GM12875 (cell line): ENCODE measurements around the gene COL4A4.
A peak's percentile ranks its signal among the peaks of the same experiment; 100 is the strongest.

ENCODE experiments used
- H3K4me3 ChIP-seq: one replicate; pipeline ENCODE4 v1.5.1; 2011; ENCODE audit warnings: low read depth, low read length, control low read depth
- TF ChIP-seq, protein P1 (sequence below): IDR thresholded peaks from 2 replicates; pipeline ENCODE4 v1.5.1; 2011; ENCODE audit warnings: low read depth, mild to moderate bottlenecking, control low read depth, inconsistent platforms, low read length, moderate library complexity, borderline replicate concordance; ENCODE audit not compliant: insufficient read depth

The COL4A4 gene

DNA sequence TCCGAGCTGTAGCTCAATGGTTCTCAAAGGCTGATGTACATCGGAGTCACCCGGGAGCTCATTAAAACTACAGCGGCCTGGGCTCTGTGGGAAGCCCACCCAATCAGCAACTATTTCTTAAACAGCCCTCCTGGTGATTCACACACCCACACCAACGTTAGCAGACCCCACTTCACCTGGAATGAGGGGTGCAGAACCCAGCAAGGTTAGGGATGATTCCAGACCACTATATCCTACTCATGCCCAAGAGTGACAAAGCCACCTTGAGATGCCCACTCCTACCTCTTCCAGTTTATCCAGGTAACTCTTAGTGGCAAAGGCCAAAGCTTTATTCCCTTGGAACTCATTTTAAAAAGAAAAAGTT, 178.4 kb downstream of the COL4A4 start:
- H3K4me3 ChIP-seq, result no peak overlapping the region
- TF ChIP-seq, protein P1, sequence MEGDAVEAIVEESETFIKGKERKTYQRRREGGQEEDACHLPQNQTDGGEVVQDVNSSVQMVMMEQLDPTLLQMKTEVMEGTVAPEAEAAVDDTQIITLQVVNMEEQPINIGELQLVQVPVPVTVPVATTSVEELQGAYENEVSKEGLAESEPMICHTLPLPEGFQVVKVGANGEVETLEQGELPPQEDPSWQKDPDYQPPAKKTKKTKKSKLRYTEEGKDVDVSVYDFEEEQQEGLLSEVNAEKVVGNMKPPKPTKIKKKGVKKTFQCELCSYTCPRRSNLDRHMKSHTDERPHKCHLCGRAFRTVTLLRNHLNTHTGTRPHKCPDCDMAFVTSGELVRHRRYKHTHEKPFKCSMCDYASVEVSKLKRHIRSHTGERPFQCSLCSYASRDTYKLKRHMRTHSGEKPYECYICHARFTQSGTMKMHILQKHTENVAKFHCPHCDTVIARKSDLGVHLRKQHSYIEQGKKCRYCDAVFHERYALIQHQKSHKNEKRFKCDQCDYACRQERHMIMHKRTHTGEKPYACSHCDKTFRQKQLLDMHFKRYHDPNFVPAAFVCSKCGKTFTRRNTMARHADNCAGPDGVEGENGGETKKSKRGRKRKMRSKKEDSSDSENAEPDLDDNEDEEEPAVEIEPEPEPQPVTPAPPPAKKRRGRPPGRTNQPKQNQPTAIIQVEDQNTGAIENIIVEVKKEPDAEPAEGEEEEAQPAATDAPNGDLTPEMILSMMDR, result no peak

- H3K4me3 ChIP-seq, result no peak overlapping the region
- TF ChIP-seq, protein P1, result peak; percentile 47; the same call in 1 of the 2 replicates
These were observed 179.0 kb downstream of the COL4A4 start for GRCh38 chr2:226984750-226985582.

GRCh38 chr2:226983895-226984749, 179.9 kb downstream of the COL4A4 start:
- TF ChIP-seq, protein P1, result no peak
- H3K4me3 ChIP-seq, result no peak overlapping the region

- TF ChIP-seq, protein P1, result no peak
- no peak overlapping the region for H3K4me3 ChIP-seq
These were observed 182.1 kb downstream of the COL4A4 start for GRCh38 chr2:226981791-226982326.

- no peak overlapping the region for H3K4me3 ChIP-seq
- TF ChIP-seq, protein P1, result no peak
These were observed 185.0 kb downstream of the COL4A4 start for GRCh38 chr2:226979004-226979403.

DNA sequence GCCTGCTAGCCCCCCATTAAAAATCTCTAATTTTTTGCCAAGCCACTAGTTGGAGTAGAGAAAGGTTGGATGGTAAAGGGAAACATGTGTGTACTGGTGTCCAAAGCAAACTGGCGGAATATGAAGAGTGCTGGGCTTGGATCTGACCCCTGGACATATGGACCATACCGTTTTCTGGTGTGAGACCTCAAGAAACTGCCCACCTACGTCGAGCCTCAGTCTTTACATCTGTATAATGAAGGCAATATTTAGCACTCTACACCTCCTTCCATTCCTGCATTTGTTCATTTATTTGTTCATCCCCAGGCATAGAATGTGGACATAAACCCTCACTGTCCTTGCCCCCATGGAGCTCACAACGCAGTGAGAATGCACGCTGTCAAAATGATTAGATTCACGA, 185.7 kb downstream of the COL4A4 start:
- TF ChIP-seq, protein P1, result no peak

GRCh38 chr2:226977775-226978190, 186.2 kb downstream of the COL4A4 start:
- no peak overlapping the region for H3K4me3 ChIP-seq
- TF ChIP-seq, protein P1, result no peak

More for the DNA sequence above, 185.7 kb downstream of the COL4A4 start:
- H3K4me3 ChIP-seq, result no peak overlapping the region
